HCT116 (cell line): ENCODE data around the gene HIVEP3. TPM values are rescaled to one million over a fixed set of nuclear protein-coding genes. Genes with fewer than 3 reads are reported as not detected.
A peak's percentile ranks its signal among the peaks of the same experiment; 100 is the strongest.

Experiments
- ATAC-seq: fragments of 200-7000 bp; cut with Tn5 transposase; 2 replicates; pipeline ENCODE4 v1.9.1; 2020; ENCODE audit warnings: mild to moderate bottlenecking, moderate library complexity
- BruUV-seq: library from RNA; stranded (reverse); fragments of 400-500 nt; replicated peaks from 2 replicates; lab custom pipeline; 2021; lab: Mats Ljungman, UMichigan
- CTCF ChIA-PET: fragments of 300-600 bp; sonication (Branson Sonifier 250); formaldehyde crosslinking; loops from one replicate; lab custom pipeline; 2021; ENCODE audit warnings: antibody characterized with exemption; lab: Charles Lee
- POLR2A ChIA-PET: fragments of 300-600, 350-600 bp; sonication (Branson Sonifier 250); formaldehyde crosslinking; loops from one replicate; lab custom pipeline; 2021; ENCODE audit warnings: antibody characterized with exemption; lab: Charles Lee
- RAD21 ChIA-PET, 2 experiments: fragments of 300-600 bp; sonication (Branson Sonifier 250); formaldehyde crosslinking; loops; one replicate each; lab custom pipeline; 2023; ENCODE audit warnings: low total read pairs in 2 of 2; ENCODE audit not compliant: uncharacterized antibody in 2 of 2, unreplicated experiment in 2 of 2, low non-redundant PET in 1 of 2; lab: Charles Lee
- DNase-seq: peaks from one replicate; pipeline ENCODE4 v3.0.0-alpha.2; 2010; ENCODE audit warnings: low read depth, low spot score
- H2AFZ ChIP-seq: fragments of 200-600 bp; shearing (Covaris generic), sonication (generic); 2 replicates; pipeline ENCODE4 v1.6.1; 2017; ENCODE audit warnings: low read depth, mixed run types, mixed read lengths, antibody characterized with exemption, low read length; ENCODE audit not compliant: poor library complexity, severe bottlenecking
- H3K27ac ChIP-seq: 2 replicates; pipeline ENCODE4 v1.5.1; 2012; ENCODE audit warnings: low read depth, low read length
- H3K27me3 ChIP-seq: fragments of 200-600 bp; sonication (generic); 2 replicates; pipeline ENCODE4 v1.6.1; 2016; ENCODE audit warnings: mixed run types, low read length, mixed read lengths; ENCODE audit not compliant: insufficient read depth
- H3K36me3 ChIP-seq, 2 experiments: fragments of 200-500 bp in 1 of 2; fragments of 200-600 bp in 1 of 2; sonication (Bioruptor generic) in 1 of 2; sonication (generic) in 1 of 2; 2 replicates each; pipeline versions ENCODE4 v1.5.1 to v1.6.1; 2014 to 2016; ENCODE audit warnings: low read length in 2 of 2, inconsistent platforms in 1 of 2, mixed read lengths in 1 of 2, mixed run types in 1 of 2; ENCODE audit not compliant: insufficient read depth in 2 of 2, control insufficient read depth in 1 of 2
- H3K4me1 ChIP-seq, 2 experiments: fragments of 200-600 bp in 1 of 2; sonication (generic) in 1 of 2; 2 replicates each; pipeline versions ENCODE4 v1.5.1 to v1.6.1; 2012 to 2017; ENCODE audit warnings: low read length in 2 of 2, inconsistent platforms in 1 of 2, mild to moderate bottlenecking in 1 of 2, mixed read lengths in 1 of 2, mixed run types in 1 of 2, moderate library complexity in 1 of 2; ENCODE audit not compliant: insufficient read depth in 2 of 2, control insufficient read depth in 1 of 2
- H3K4me2 ChIP-seq: fragments of 200-600 bp; sonication (generic); 2 replicates; pipeline ENCODE4 v1.6.1; 2017; ENCODE audit warnings: mixed run types, low read length, mixed read lengths
- H3K4me3 ChIP-seq, 2 experiments: fragments of 200-600 bp in 1 of 2; sonication (generic) in 1 of 2; replicated peaks in 1 of 2; 2 replicates each; pipeline ENCODE4 v1.5.1; 2011 to 2016; ENCODE audit warnings: low read length in 2 of 2, control low read depth in 1 of 2, low read depth in 1 of 2, mild to moderate bottlenecking in 1 of 2, mixed read lengths in 1 of 2, mixed run types in 1 of 2
- H3K79me2 ChIP-seq: fragments of 200-600 bp; sonication (generic); 2 replicates; pipeline ENCODE4 v1.6.1; 2017; ENCODE audit warnings: mild to moderate bottlenecking, mixed run types, low read length, moderate library complexity, mixed read lengths; ENCODE audit not compliant: insufficient read depth
- H3K9ac ChIP-seq: fragments of 200-600 bp; sonication (generic); 2 replicates; pipeline ENCODE4 v1.6.1; 2016; ENCODE audit warnings: low read length, mixed read lengths
- H3K9me2 ChIP-seq: fragments of 200-600 bp; sonication (generic), shearing (Covaris generic); 2 replicates; pipeline ENCODE4 v1.6.1; 2017; ENCODE audit warnings: mixed run types, mild to moderate bottlenecking, moderate library complexity; ENCODE audit not compliant: insufficient read depth
- H3K9me3 ChIP-seq, 2 experiments: fragments of 200-500 bp in 1 of 2; fragments of 200-600 bp in 1 of 2; sonication (Bioruptor generic) in 1 of 2; sonication (generic) in 1 of 2; 2 replicates each; pipeline ENCODE4 v1.6.1; 2014 to 2017; ENCODE audit warnings: low read length in 2 of 2, mixed read lengths in 2 of 2, inconsistent platforms in 1 of 2, low read depth in 1 of 2, mild to moderate bottlenecking in 1 of 2, mixed run types in 1 of 2, moderate library complexity in 1 of 2; ENCODE audit not compliant: control insufficient read depth in 1 of 2, insufficient read depth in 1 of 2
- H4K20me1 ChIP-seq: fragments of 200-600 bp; sonication (generic), shearing (Covaris generic); 2 replicates; pipeline ENCODE4 v1.6.1; 2017; ENCODE audit warnings: mixed run types, mild to moderate bottlenecking, moderate library complexity; ENCODE audit not compliant: insufficient read depth
- CTCF ChIP-seq, 3 experiments: fragments of 200-600 bp in 1 of 3; sonication (generic) in 1 of 3; IDR thresholded peaks in 2 of 3; conservative IDR thresholded peaks in 1 of 3; 2 replicates each; pipeline ENCODE4 v1.5.1; 2012 to 2017; ENCODE audit warnings: low read depth in 2 of 3, low read length in 2 of 3, antibody characterized with exemption in 1 of 3, borderline replicate concordance in 1 of 3, control low read depth in 1 of 3, mild to moderate bottlenecking in 1 of 3, mixed read lengths in 1 of 3, mixed run types in 1 of 3, moderate library complexity in 1 of 3; ENCODE audit not compliant: insufficient read depth in 1 of 3
- EZH2phosphoT487 ChIP-seq: fragments of 200-600 bp; IDR thresholded peaks from 2 replicates; pipeline ENCODE4 v1.6.1; 2018; ENCODE audit warnings: antibody characterized with exemption, borderline replicate concordance
- JUND ChIP-seq: IDR thresholded peaks from 2 replicates; pipeline ENCODE4 v1.6.1; 2012
- RAD21 ChIP-seq: IDR thresholded peaks from 2 replicates; pipeline ENCODE4 v1.6.1; 2012; ENCODE audit warnings: low read depth, mild to moderate bottlenecking
- SP1 ChIP-seq: IDR thresholded peaks from 2 replicates; pipeline ENCODE4 v1.6.1; 2012; ENCODE audit warnings: low read depth
- SRF ChIP-seq: IDR thresholded peaks from 2 replicates; pipeline ENCODE4 v1.6.1; 2012; ENCODE audit warnings: low read depth
- YY1 ChIP-seq: IDR thresholded peaks from 2 replicates; pipeline ENCODE4 v1.6.1; 2011; ENCODE audit warnings: low read length, low read depth, moderate library complexity, mild to moderate bottlenecking; ENCODE audit not compliant: insufficient replicate concordance; ENCODE audit errors: extremely low read depth
- intact Hi-C: fragments of 100-400 bp; cut with micrococcal nuclease; formaldehyde crosslinking; loops from 2 replicates; pipeline ENCODE4 v1.10.0; 2022
- total RNA-seq: library from RNA; stranded (reverse); gene quantifications from one replicate; pipeline ENCODE4 v1.2.1, GENCODE V29; 2021; ENCODE audit not compliant: unreplicated experiment

Gene HIVEP3
- total RNA-seq, 1 experiment from 2014 or later, result 7.1 TPM

- TF ChIP-seq CTCF (IDR thresholded peaks at IDR 0.05 in 2 of 3, conservative IDR thresholded peaks at IDR 0.05 in 1 of 3; ENCODE audit: borderline replicate concordance in 1 of 3, insufficient read depth in 1 of 3, low read depth in 2 of 3, low read length in 2 of 3), result no peak
- TF ChIP-seq SRF, result no peak
- TF ChIP-seq SP1, result no peak
- no peak for TF ChIP-seq EZH2phosphoT487
- TF ChIP-seq JUND, result no peak
Observed at GRCh38 chr1:41919764-41920397, 1.2 kb upstream of the HIVEP3 start (continued).

- peaks cover 38 to 60% of the 10 kb centered on the region in 2 experiments for H3K4me1 ChIP-seq
- DNase-seq, result no peak
- H3K4me3 ChIP-seq, result peak overlapping the region in 1 of 2 experiments; percentile 63; a peak in 2 of 4 replicates
- H3K36me3 ChIP-seq, result no peaks in the 10 kb centered on the region
- no TSS peak for BruUV-seq
- peak overlapping the region; percentile 93 for H2AFZ ChIP-seq
- TF ChIP-seq YY1 (no peak), RAD21 (no peak)
- TF ChIP-seq, all 23 proteins: peak for 0
- ChIA-PET RAD21 (no interaction called here), POLR2A (no interaction called here), CTCF (no interaction called here)
- no peaks in the 10 kb centered on the region for H3K79me2 ChIP-seq
- H3K27ac ChIP-seq, result no peak overlapping the region
- H3K9ac ChIP-seq, result no peak overlapping the region
- peaks cover 0 to 3% of the 10 kb centered on the region in 2 experiments; a peak in 1 of 4 replicates for H3K9me3 ChIP-seq
- ATAC-seq, result no peak
- no peaks in the 10 kb centered on the region for H3K27me3 ChIP-seq
- H3K4me2 ChIP-seq, result peak overlapping the region; percentile 94
- H3K9me2 ChIP-seq, result no peaks in the 10 kb centered on the region
- no peaks in the 10 kb centered on the region for H4K20me1 ChIP-seq
- intact Hi-C loops, result loop anchor here (2.0 kb wide), 1 partner anchor 36 kb away; no protein-coding TSS in a partner anchor
Observed at GRCh38 chr1:41919131-41919530, 409 bp upstream of the HIVEP3 start.
